Neural progenitor cell (in vitro differentiated cells): ENCODE data around the gene GREM1.

Source experiments
- EZH2 ChIP-seq: fragments of 200-600 bp; sonication (generic); IDR thresholded peaks from 2 replicates; pipeline ENCODE4 v1.6.1; 2017; ENCODE audit warnings: antibody characterized with exemption, mild to moderate bottlenecking, moderate library complexity
- TF ChIP-seq, protein P1 (sequence below): fragments of 200-600 bp; sonication (generic); IDR thresholded peaks from 2 replicates; pipeline ENCODE4 v1.5.1; 2017; ENCODE audit warnings: antibody characterized with exemption, mild to moderate bottlenecking

- no peak for TF ChIP-seq EZH2
- TF ChIP-seq, protein P1, sequence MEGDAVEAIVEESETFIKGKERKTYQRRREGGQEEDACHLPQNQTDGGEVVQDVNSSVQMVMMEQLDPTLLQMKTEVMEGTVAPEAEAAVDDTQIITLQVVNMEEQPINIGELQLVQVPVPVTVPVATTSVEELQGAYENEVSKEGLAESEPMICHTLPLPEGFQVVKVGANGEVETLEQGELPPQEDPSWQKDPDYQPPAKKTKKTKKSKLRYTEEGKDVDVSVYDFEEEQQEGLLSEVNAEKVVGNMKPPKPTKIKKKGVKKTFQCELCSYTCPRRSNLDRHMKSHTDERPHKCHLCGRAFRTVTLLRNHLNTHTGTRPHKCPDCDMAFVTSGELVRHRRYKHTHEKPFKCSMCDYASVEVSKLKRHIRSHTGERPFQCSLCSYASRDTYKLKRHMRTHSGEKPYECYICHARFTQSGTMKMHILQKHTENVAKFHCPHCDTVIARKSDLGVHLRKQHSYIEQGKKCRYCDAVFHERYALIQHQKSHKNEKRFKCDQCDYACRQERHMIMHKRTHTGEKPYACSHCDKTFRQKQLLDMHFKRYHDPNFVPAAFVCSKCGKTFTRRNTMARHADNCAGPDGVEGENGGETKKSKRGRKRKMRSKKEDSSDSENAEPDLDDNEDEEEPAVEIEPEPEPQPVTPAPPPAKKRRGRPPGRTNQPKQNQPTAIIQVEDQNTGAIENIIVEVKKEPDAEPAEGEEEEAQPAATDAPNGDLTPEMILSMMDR = no peak
Measured at GRCh38 chr15:32767236-32767635, 49.4 kb downstream of the GREM1 start.
